Measurements from ENCODE around the gene PLSCR1.

DNA sequence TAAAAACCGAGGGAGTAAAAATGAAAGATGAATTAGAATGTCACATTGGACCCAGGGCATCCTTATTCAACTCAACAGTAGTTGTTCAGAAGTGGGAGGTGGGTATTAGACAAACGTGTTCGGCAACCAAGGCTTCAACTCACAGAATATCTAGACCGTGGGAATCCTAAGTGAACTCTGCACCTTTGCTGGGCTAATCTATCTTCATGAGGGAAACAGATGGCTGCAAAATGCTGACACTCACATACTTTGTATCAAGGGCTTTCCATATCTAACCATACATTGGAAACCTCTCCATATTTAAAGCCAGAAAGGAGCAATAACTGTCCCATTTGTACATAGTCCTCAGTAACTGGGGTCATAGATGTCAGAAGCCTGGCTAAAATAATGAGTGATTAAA, 20.9 kb downstream of the PLSCR1 start:
- TF ChIP-seq, protein P1, sequence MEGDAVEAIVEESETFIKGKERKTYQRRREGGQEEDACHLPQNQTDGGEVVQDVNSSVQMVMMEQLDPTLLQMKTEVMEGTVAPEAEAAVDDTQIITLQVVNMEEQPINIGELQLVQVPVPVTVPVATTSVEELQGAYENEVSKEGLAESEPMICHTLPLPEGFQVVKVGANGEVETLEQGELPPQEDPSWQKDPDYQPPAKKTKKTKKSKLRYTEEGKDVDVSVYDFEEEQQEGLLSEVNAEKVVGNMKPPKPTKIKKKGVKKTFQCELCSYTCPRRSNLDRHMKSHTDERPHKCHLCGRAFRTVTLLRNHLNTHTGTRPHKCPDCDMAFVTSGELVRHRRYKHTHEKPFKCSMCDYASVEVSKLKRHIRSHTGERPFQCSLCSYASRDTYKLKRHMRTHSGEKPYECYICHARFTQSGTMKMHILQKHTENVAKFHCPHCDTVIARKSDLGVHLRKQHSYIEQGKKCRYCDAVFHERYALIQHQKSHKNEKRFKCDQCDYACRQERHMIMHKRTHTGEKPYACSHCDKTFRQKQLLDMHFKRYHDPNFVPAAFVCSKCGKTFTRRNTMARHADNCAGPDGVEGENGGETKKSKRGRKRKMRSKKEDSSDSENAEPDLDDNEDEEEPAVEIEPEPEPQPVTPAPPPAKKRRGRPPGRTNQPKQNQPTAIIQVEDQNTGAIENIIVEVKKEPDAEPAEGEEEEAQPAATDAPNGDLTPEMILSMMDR (IDR thresholded peaks at IDR 0.05; ENCODE audit: insufficient read depth, low read length, poor library complexity, severe bottlenecking), result no peak
- TF ChIP-seq EZH2phosphoT487 (conservative IDR thresholded peaks at IDR 0.05; ENCODE audit: low read length), result no peak

Measured in SU-DHL-6 (cell line).